B cell (primary cell): Measurements from ENCODE around the gene ADAP1.

Experiments used
- CTCF ChIP-seq: fragments of 200-600 bp; IDR thresholded peaks from one replicate; pipeline ENCODE4 v1.8.0; 2022; ENCODE audit warnings: antibody characterized with exemption, mild to moderate bottlenecking
- EZH2 ChIP-seq: IDR thresholded peaks from 2 replicates; pipeline ENCODE4 v1.6.1; 2012; ENCODE audit warnings: borderline replicate concordance, low read depth, mild to moderate bottlenecking, moderate library complexity, low read length; ENCODE audit not compliant: insufficient read depth, poor library complexity, severe bottlenecking

DNA sequence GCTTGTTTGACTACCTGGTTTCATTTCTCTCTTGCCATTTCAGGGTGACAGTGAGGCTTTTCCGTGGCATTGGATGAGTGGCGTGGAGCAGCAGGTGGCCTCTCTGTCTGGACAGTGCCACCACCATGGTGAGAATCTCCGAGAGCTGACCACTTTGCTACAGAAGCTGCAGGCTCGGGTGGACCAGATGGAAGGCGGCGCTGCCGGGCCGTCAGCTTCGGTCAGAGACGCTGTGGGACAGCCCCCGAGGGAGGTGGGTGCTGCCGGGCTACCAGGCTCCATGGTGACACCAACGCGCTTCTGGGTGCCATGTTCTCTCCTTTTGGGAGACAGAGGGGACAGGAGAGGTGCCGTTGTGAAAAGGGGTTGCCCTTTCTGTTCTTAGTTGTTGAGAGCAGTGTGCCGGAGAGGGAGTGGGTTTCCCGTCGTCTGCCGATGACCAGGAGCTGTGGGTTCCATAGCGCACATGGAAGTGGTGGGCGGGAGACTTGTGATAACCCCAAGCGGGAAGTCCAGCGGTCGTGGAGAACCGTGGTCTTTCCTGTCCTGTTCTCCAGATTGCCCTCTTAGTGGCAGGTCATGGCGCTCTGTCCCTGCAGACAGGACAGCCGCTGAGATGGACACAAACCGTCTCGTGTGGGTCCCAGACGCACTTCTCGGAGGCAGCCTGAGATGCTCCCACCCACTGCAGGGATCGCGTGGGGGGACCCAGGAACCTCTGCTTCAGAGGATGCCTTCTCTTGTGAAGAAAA lies 100.9 kb downstream of the ADAP1 start:
- no peak for TF ChIP-seq CTCF
- TF ChIP-seq EZH2 = no peak
